Upper lobe of left lung (tissue), 4 donors: Measurements from ENCODE around the gene OSBPL2.

ENCODE experiments used
- CTCF ChIP-seq, 6 experiments: fragments of 450-650 bp in 4 of 6; fragments of 200-600 bp in 2 of 6; sonication (generic) in 2 of 6; IDR thresholded peaks; one replicate each; pipeline ENCODE4 v1.5.1; 2016 to 2019; ENCODE audit warnings: antibody characterized with exemption in 6 of 6
- POLR2A ChIP-seq, 4 donors: fragments of 450-650 bp; IDR thresholded peaks; one replicate each; pipeline ENCODE4 v1.5.1; 2016 to 2017; ENCODE audit warnings: antibody characterized with exemption in 4 of 4, mild to moderate bottlenecking in 2 of 4
- POLR2AphosphoS5 ChIP-seq, 2 donors: sonication (generic); formaldehyde crosslinking; IDR thresholded peaks; one replicate each; pipeline ENCODE4 v1.5.1; 2017; ENCODE audit warnings: antibody characterized with exemption in 2 of 2

- TF ChIP-seq CTCF (IDR thresholded peaks at IDR 0.05) (no peak), POLR2AphosphoS5 (IDR thresholded peaks at IDR 0.05) (no peak), POLR2A (IDR thresholded peaks at IDR 0.05) (no peak)
These were observed 94.9 kb downstream of the OSBPL2 start for GRCh38 chr20:62332989-62333819.
